IMR-90 (cell line): Measurements from ENCODE around the gene UGT1A4. TPM values are rescaled to one million over a fixed set of nuclear protein-coding genes. Genes with fewer than 3 reads are reported as not detected.

Source experiments
- ATAC-seq: fragments of 200-7000 bp; cut with Tn5 transposase; 2 replicates; pipeline ENCODE4 v1.9.1; 2020; ENCODE audit warnings: low read depth, mild to moderate bottlenecking, moderate library complexity
- BruUV-seq: library from RNA; stranded (reverse); fragments of 400-500 nt; replicated peaks from 2 replicates; lab custom pipeline; 2021; lab: Mats Ljungman, UMichigan
- CTCF ChIA-PET: fragments of 300-600 bp; formaldehyde crosslinking; extraction: SDS; loops from one replicate; lab custom pipeline; 2021; ENCODE audit warnings: antibody characterized with exemption; lab: Yijun Ruan, JAX
- POLR2A ChIA-PET: fragments of 300-600 bp; sonication (Branson Sonifier 250); formaldehyde crosslinking; loops from one replicate; lab custom pipeline; 2022; ENCODE audit warnings: antibody characterized with exemption; ENCODE audit not compliant: unreplicated experiment; lab: Charles Lee
- DNase-seq: peaks from one replicate; pipeline ENCODE4 v3.0.0; 2013
- H2AFZ ChIP-seq: replicated peaks from 2 replicates; pipeline ENCODE3; 2013; ENCODE audit warnings: low read length, mild to moderate bottlenecking; ENCODE audit not compliant: poor library complexity
- H2AK5ac ChIP-seq: 2 replicates; pipeline ENCODE4 v1.6.1; 2013; ENCODE audit warnings: low read depth, low read length, inconsistent platforms
- H2AK9ac ChIP-seq: replicated peaks from 2 replicates; pipeline ENCODE3; 2013; ENCODE audit warnings: mild to moderate bottlenecking, low read depth, low read length, moderate library complexity; ENCODE audit not compliant: poor library complexity
- H2BK120ac ChIP-seq: 2 replicates; pipeline ENCODE4 v1.6.1; 2013; ENCODE audit warnings: low read depth, low read length, inconsistent platforms
- H2BK15ac ChIP-seq: 3 replicates; pipeline ENCODE4 v1.6.1; 2013; ENCODE audit warnings: low read depth, low read length, inconsistent platforms
- H2BK20ac ChIP-seq: 2 replicates; pipeline ENCODE4 v1.6.1; 2013; ENCODE audit warnings: low read depth, mild to moderate bottlenecking, inconsistent platforms, low read length, moderate library complexity
- H2BK5ac ChIP-seq: 2 replicates; pipeline ENCODE4 v1.6.1; 2013; ENCODE audit warnings: mild to moderate bottlenecking, low read depth, low read length, inconsistent platforms; ENCODE audit not compliant: poor library complexity, severe bottlenecking
- H3K14ac ChIP-seq: replicated peaks from 2 replicates; pipeline ENCODE4 v1.6.1; 2013; ENCODE audit warnings: low read depth, low read length, inconsistent platforms
- H3K18ac ChIP-seq: 2 replicates; pipeline ENCODE4 v1.6.1; 2013; ENCODE audit warnings: low read depth, low read length, control low read depth
- H3K23ac ChIP-seq: 2 replicates; pipeline ENCODE4 v1.6.1; 2013; ENCODE audit warnings: low read depth, low read length, inconsistent platforms
- H3K27ac ChIP-seq: 2 replicates; pipeline ENCODE4 v1.5.1; 2013; ENCODE audit warnings: mild to moderate bottlenecking, control low read depth, low read length; ENCODE audit not compliant: insufficient read depth
- H3K27me3 ChIP-seq: 2 replicates; pipeline ENCODE4 v1.6.1; 2013; ENCODE audit warnings: low read length; ENCODE audit not compliant: control insufficient read depth, insufficient read depth
- H3K36me3 ChIP-seq: 2 replicates; pipeline ENCODE4 v1.6.1; 2013; ENCODE audit warnings: low read length, mixed read lengths; ENCODE audit not compliant: control insufficient read depth, insufficient read depth
- H3K4ac ChIP-seq: 2 replicates; pipeline ENCODE4 v1.6.1; 2013; ENCODE audit warnings: low read depth, low read length, inconsistent platforms
- H3K4me1 ChIP-seq: 2 replicates; pipeline ENCODE4 v1.6.1; 2013; ENCODE audit warnings: low read length, mixed read lengths; ENCODE audit not compliant: control insufficient read depth, insufficient read depth
- H3K4me2 ChIP-seq: 2 replicates; pipeline ENCODE4 v1.6.1; 2013; ENCODE audit warnings: low read depth, mild to moderate bottlenecking, control low read depth, low read length, moderate library complexity
- H3K4me3 ChIP-seq: 2 replicates; pipeline ENCODE4 v1.5.1; 2013; ENCODE audit warnings: low read depth, mild to moderate bottlenecking, control low read depth, low read length, moderate library complexity; ENCODE audit not compliant: insufficient read depth
- H3K56ac ChIP-seq: 2 replicates; pipeline ENCODE4 v1.6.1; 2013; ENCODE audit warnings: low read length, inconsistent platforms; ENCODE audit not compliant: insufficient read depth; ENCODE audit errors: extremely low read depth
- H3K79me1 ChIP-seq, 2 experiments: 2 replicates each; pipeline ENCODE4 v1.6.1; 2013; ENCODE audit warnings: low read length in 2 of 2, inconsistent platforms in 1 of 2, low read depth in 1 of 2
- H3K9ac ChIP-seq: 2 replicates; pipeline ENCODE4 v1.6.1; 2013; ENCODE audit warnings: low read depth, low read length, control low read depth
- H3K9me1 ChIP-seq: 2 replicates; pipeline ENCODE4 v1.6.1; 2013; ENCODE audit warnings: low read length, inconsistent platforms; ENCODE audit not compliant: insufficient read depth
- H3K9me3 ChIP-seq: 2 replicates; pipeline ENCODE4 v1.6.1; 2013; ENCODE audit warnings: low read length; ENCODE audit not compliant: control insufficient read depth, insufficient read depth
- H4K20me1 ChIP-seq: 2 replicates; pipeline ENCODE4 v1.6.1; 2013; ENCODE audit warnings: low read length, inconsistent platforms; ENCODE audit not compliant: insufficient read depth
- H4K5ac ChIP-seq: 2 replicates; pipeline ENCODE4 v1.6.1; 2013; ENCODE audit warnings: mild to moderate bottlenecking, low read depth, low read length, control low read depth
- H4K8ac ChIP-seq, 2 experiments: 2 replicates each; pipeline ENCODE4 v1.6.1; 2013; ENCODE audit warnings: low read depth in 2 of 2, low read length in 2 of 2, control low read depth in 1 of 2, inconsistent platforms in 1 of 2
- H4K91ac ChIP-seq: 2 replicates; pipeline ENCODE4 v1.6.1; 2013; ENCODE audit warnings: low read depth, low read length, inconsistent platforms; ENCODE audit not compliant: insufficient read depth
- BHLHE40 ChIP-seq: fragments of 150-350 bp; IDR thresholded peaks from 2 replicates; pipeline ENCODE4 v1.6.1; 2016; ENCODE audit warnings: mild to moderate bottlenecking, low read depth, low read length
- CEBPB ChIP-seq: IDR thresholded peaks from 2 replicates; pipeline ENCODE4 v1.6.1; 2012; ENCODE audit warnings: low read depth, low read length, improper control_type of control experiment
- CHD1 ChIP-seq: IDR thresholded peaks from 2 replicates; pipeline ENCODE4 v1.6.1; 2012; ENCODE audit warnings: low read depth, low read length, improper control_type of control experiment
- CTCF ChIP-seq: conservative IDR thresholded peaks from 2 replicates; pipeline ENCODE4 v1.5.1; 2012; ENCODE audit warnings: mild to moderate bottlenecking, low read depth, low read length, improper control_type of control experiment
- ELK1 ChIP-seq: fragments of 150-350 bp; IDR thresholded peaks from 2 replicates; pipeline ENCODE4 v1.6.1; 2016; ENCODE audit warnings: low read depth, mild to moderate bottlenecking, low read length, moderate library complexity, borderline replicate concordance
- FOS ChIP-seq: fragments of 150-350 bp; IDR thresholded peaks from 2 replicates; pipeline ENCODE4 v1.6.1; 2016; ENCODE audit warnings: low read depth, low read length
- MAFK ChIP-seq: IDR thresholded peaks from 2 replicates; pipeline ENCODE4 v1.6.1; 2012; ENCODE audit warnings: low read depth, low read length, improper control_type of control experiment
- MAZ ChIP-seq: IDR thresholded peaks from 2 replicates; pipeline ENCODE4 v1.6.1; 2012; ENCODE audit warnings: low read depth, mild to moderate bottlenecking, low read length, improper control_type of control experiment, moderate library complexity, borderline replicate concordance
- MXI1 ChIP-seq: IDR thresholded peaks from 2 replicates; pipeline ENCODE4 v1.6.1; 2012; ENCODE audit warnings: low read depth, mild to moderate bottlenecking, low read length, moderate library complexity, borderline replicate concordance
- NFE2L2 ChIP-seq: fragments of 150-350 bp; IDR thresholded peaks from 2 replicates; pipeline ENCODE4 v1.6.1; 2016; ENCODE audit warnings: low read depth, mild to moderate bottlenecking, low read length
- POLR2A ChIP-seq: IDR thresholded peaks from 2 replicates; pipeline ENCODE4 v1.6.1; 2012; ENCODE audit warnings: mild to moderate bottlenecking, low read depth, low read length
- RAD21 ChIP-seq: IDR thresholded peaks from 2 replicates; pipeline ENCODE4 v1.6.1; 2012; ENCODE audit warnings: low read length, improper control_type of control experiment
- RCOR1 ChIP-seq: IDR thresholded peaks from 2 replicates; pipeline ENCODE4 v1.6.1; 2012; ENCODE audit warnings: mild to moderate bottlenecking, low read length, improper control_type of control experiment; ENCODE audit not compliant: insufficient replicate concordance
- RFX5 ChIP-seq: IDR thresholded peaks from 2 replicates; pipeline ENCODE4 v1.8.0; 2012; ENCODE audit warnings: low read depth, mild to moderate bottlenecking, low read length, moderate library complexity
- WGBS, 2 experiments: methylation state at CpG; one replicate each; pipeline versions ENCODE4 v1.1.5 to v1.1.7; 2013; ENCODE audit warnings: missing lambda C conversion rate in 2 of 2; ENCODE audit not compliant: insufficient read length in 1 of 2; ENCODE audit errors: extremely low coverage in 2 of 2; 5-methylcytosine and 5-hydroxymethylcytosine counted together
- dilution Hi-C: fragments of 300-500 bp; cut with HindIII; formaldehyde crosslinking; loops from one replicate; pipeline ENCODE4 v1.14.3; 2018; ENCODE audit warnings: low sequenced_read_pairs; ENCODE audit not compliant: unreplicated experiment
- in situ Hi-C: fragments of 300-500 bp; cut with MboI; formaldehyde crosslinking; loops from 3 replicates; pipeline ENCODE4 v1.14.3; 2019; ENCODE audit warnings: low sequenced_read_pairs, inconsistent platforms, mixed read lengths
- intact Hi-C: fragments of 100-400 bp; cut with micrococcal nuclease; formaldehyde crosslinking; loops from 2 replicates; pipeline ENCODE4 v1.10.0; 2022
- polyA plus RNA-seq, 3 experiments: library from polyadenylated mRNA; depleted of rRNA; stranded (reverse); fragments of >200 nt; gene quantifications; 2 replicates each; pipeline ENCODE4 v1.2.3, GENCODE V29; 2012; ENCODE audit warnings: low replicate concordance in 1 of 3
- total RNA-seq: library from RNA; depleted of rRNA; stranded (reverse); fragments of >200 nt; gene quantifications from 2 replicates; pipeline ENCODE4 v1.2.3, GENCODE V29; 2012

Gene UGT1A4
- total and polyA plus RNA-seq, 2 of the 4 experiments (the other 2 are of a cell fraction), result not detected

- Histone ChIP-seq H2AK9ac (peak overlapping the region; percentile 37), H3K4me2 (no peak overlapping the region), H3K56ac (no peak overlapping the region), H2BK20ac (no peak overlapping the region), H3K9me1 (no peaks in the 10 kb centered on the region), H3K27ac (no peak overlapping the region), H3K27me3 (peaks cover 7% of the 10 kb centered on the region; the same call in 1 of the 2 replicates), H4K20me1 (no peaks in the 10 kb centered on the region), H2BK120ac (no peak overlapping the region), H2AFZ (peak overlapping the region; percentile 23), H3K4ac (no peak overlapping the region), H3K18ac (no peak overlapping the region), H3K23ac (no peak overlapping the region), H3K79me1 (no peaks in the 10 kb centered on the region), H3K36me3 (no peaks in the 10 kb centered on the region), H3K9ac (no peak overlapping the region), H4K8ac (no peak overlapping the region), H3K4me3 (no peak overlapping the region), H2BK5ac (no peak overlapping the region), H2AK5ac (no peak overlapping the region), H3K4me1 (no peaks in the 10 kb centered on the region), H3K14ac (no peak overlapping the region), H4K91ac (no peak overlapping the region), H2BK15ac (no peak overlapping the region), H4K5ac (no peak overlapping the region), H3K9me3 (no peaks in the 10 kb centered on the region)
- intact Hi-C loops, result no loop called here
- ChIA-PET CTCF (interaction anchor here (0.9 kb wide), 1 partner anchor 14 kb away, joined by 3 read pairs; no protein-coding TSS in a partner anchor), POLR2A (no interaction called here)
- no peak for DNase-seq
- in situ Hi-C loops, result no loop called here
- dilution Hi-C loops, result no loop called here
- no peak for ATAC-seq
- no TSS peak for BruUV-seq
- 57% methylated on average over 6 of the region's 17 CpGs; no CpG with 5 or more reads in 1 of the 2 experiments for WGBS, 2 experiments
- no peak for TF ChIP-seq FOS
- no peak for TF ChIP-seq CTCF
- no peak for TF ChIP-seq RFX5
- no peak for TF ChIP-seq MAZ
- TF ChIP-seq RAD21, result no peak
- TF ChIP-seq BHLHE40, result no peak
- TF ChIP-seq ELK1, result no peak
- no peak for TF ChIP-seq POLR2A
- TF ChIP-seq RCOR1, result no peak
- no peak for TF ChIP-seq CHD1
- no peak for TF ChIP-seq NFE2L2
- no peak for TF ChIP-seq CEBPB
- TF ChIP-seq MXI1, result no peak
- no peak for TF ChIP-seq MAFK
Observed at GRCh38 chr2:233818639-233819621, 100.4 kb downstream of the UGT1A4 start.
